ENCODE results near the gene TMC5.
"Not testable (repeated sequence)": the region's sequence is repeated elsewhere in the genome, so short reads cannot be mapped to it uniquely, and the experiment has no call there.

TMC5 gene

DNA sequence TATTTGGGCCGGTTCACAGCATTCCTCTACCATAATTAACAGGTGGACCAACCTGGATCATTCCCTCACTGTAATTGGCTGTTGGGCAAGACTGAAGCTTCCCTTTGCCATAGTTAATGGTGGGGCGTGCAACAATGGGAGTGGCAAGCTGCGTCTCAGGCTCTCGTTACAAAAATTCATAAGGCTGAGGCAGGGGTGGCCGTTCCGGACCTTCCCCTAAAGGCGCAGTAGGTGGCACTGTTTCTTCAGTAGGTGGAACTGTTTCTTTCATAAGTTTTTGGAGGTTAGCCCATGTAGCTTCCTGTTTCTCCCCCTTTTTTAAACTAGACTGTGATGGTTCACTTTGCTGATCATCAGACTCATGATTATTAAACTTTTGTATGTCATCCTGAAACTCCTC lies 17.0 kb upstream of the TMC5 start:
- DNase-seq (ENCODE audit: low spot score): peak; percentile 1

DNA sequence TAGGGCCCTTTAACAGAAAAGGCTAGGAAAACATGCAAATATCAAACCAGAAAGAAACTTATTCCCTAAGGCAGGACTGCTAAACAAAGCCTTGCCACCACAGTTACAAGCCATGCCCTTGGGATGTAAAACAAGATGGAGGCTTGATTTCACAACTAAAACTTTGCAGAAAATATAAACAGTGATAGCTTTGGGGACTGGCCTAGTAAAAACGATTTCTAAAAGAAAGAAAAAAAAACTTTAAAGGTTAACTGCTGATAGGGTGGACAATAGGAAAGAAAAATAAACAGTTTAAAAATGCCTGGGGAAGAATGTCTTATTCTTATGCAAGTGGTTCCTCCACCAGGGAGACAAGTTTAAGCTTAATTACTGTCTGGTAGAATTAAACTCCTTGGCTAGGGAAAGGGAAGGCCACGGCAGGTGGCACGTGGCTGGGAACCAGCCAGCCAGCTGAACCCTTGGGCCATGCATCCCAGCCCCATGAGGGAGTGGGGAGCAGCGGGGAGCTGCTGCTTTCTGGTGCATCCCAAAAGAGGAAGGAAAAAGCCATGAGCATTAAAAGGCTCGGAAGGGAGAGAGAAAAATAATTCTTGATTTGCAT lies 10.7 kb upstream of the TMC5 start:
- DNase-seq (ENCODE audit: low spot score): no peak

DNA sequence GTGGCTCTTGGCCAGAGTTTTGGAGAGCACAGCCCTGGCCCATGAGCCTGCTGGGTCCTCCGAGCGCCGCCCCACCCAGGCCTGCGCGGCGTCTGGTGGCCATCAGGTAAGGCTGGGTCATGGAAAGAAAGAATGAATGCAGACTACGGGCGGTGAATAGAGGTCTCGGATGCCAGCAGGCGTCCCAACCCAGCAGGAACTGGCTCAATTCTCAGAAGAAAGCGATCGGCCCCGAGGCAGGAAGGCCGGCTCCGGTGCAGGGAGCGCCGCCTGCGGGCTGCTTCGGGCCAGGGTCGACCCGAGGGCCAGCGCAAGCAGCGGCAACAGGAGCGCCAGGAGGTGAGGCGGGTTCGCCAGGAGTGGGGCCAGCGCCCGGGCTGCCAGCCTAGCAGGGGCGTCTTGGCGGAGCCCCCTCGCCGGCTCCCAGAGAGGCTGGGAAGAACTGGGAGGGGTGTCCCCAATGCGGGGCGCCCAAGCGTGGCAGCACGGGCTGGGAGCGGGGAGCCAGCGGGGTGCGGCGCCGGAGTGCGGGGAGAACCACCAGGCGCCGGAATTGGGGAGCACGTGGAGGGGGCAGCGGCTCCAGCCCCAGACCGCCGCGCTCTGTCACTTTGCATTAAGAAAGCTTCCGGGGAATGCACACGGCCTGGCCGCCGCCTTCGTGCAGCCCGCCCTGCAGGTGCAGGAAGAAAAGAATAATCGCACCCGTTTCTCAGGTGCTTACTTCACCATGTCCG lies 7.1 kb upstream of the TMC5 start:
- DNase-seq (ENCODE audit: low spot score): no peak

DNA sequence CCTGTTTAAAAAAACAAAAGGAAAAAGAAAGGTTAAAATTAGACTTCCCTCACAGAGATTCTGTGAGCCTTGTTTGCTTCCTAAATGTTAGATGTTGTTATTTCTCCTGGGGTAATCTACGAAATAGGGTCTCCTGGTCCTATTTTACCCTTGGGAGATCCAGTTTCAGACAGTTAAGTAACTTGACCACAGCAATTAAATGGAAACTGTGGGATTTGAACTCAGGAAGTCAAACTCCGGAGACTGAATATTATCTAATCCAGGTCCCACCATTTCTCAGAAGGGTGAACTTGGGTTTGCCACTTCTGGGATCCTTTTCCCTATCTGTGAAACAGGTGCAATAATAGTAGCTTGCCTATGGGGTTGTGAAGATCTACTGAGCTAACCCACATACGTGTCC lies 6.4 kb upstream of the TMC5 start:
- no peak for DNase-seq (ENCODE audit: low spot score)

DNA sequence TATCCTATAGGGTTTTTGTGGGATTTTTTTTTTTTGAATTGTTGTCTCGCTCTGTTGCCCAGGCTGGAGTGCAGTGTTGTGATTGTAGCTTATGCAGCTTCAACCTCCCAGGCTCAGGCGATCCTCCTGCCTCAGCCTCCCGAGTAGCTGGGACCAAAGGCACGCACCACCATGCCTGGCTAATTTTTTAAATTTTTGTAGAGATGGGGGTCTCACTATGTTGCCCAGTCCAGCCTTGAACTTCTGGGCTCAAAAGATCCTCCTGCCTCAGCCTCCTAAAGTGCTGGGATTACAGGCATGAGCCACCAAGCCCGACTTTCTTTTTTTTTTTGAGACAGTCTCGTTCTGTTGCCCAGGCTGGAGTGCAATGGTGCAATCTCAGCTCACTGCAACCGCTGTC lies 5.6 kb upstream of the TMC5 start:
- not testable (repeated sequence) for DNase-seq (ENCODE audit: low spot score)

DNA sequence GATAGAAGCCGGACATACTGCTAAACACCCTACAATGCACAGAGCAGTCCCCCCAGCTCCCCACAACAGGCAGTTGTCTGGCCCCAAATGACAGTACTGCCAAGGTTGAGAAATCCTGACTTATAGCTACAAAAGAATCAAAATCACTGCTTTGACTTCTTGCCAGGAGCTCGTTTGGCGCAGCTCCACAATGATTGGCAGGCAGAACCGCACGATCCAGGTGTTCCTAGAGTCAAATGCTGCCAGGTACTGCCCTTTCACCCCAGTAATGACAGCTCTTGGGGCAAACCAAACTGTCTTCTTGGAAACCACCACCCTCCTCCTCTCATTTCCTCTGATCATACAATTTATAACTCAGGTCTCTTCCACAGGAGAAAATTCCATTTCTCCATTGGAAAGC lies 2.2 kb upstream of the TMC5 start:
- no peak for DNase-seq (ENCODE audit: low spot score)

DNA sequence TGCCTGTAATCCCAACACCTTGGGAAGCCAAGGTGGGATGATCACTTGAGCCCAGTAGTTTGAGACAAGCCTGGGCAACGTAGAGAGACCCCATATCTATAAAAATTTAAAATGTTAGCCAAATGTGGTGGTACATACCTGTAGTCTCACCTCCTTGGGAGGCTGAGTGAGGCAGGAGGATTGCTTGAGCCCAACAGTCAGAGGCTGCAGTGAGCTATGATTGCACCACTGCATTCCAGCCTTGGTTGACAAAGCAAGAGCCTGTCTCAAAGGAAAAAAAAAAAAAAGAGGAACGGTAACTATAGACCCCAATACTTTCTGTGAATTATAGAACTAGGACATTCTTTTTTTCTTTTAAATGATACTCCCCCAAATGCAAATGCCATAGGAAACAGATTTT lies 1.8 kb upstream of the TMC5 start:
- no peak for DNase-seq (ENCODE audit: low spot score)

DNA sequence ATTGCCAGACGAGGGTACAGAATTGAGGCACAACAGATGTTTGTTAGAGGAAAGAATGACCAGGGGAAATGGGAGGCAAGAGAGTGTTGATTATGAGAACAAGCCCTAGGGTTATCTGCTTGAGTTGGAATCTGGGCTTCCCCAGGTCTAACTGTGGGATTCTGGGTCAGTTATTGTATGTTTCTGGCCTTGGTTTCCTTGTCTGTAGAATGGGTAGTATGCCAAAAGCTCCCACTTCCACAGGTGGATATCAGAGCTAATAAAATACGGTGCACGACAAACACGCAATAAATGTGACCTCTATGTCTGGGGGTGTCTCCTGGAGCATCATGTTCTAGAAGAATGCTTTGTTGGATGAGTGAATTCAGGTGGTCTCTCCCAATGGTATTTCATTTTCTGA lies 517 bp downstream of the TMC5 start:
- no peak for DNase-seq (ENCODE audit: low spot score)

DNA sequence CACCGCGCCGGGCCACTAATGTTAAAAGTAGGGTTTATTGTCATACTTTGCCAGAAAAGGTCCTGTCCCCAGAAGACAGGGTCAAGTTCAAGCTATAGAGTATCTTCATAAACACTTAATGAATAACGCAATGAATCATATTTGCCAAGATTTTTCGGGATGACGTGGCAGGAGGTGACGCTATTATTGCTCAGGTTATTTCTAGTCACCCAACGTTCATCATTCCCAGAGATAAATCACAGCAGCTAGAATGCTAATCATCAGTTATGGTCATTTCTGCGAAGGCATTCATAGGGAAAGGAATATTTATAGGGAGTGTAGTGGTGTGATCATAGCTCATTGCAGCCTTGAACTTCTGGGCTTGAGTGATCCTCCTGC lies 2.0 kb downstream of the TMC5 start:
- DNase-seq (ENCODE audit: low spot score): no peak

DNA sequence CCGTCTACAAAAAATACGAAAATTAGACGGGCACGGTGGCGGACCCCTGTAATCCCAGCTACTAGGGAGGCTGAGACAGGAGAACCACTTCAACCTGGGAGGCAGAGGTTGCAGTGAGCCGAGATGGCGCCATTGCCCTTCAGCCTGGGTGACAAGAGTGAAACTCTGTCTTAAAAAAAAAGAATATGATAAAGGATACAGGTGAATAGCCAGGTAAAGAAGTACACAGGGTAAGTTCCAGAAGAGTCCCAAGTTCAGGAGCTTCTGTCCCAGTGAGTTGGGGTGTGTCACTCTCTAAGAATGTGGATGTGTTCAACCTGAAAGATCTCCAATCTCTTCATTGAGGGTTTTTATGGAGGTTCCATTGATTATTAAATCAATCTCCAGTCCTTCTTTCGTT lies 6.8 kb downstream of the TMC5 start:
- DNase-seq (ENCODE audit: low spot score): no peak

DNA sequence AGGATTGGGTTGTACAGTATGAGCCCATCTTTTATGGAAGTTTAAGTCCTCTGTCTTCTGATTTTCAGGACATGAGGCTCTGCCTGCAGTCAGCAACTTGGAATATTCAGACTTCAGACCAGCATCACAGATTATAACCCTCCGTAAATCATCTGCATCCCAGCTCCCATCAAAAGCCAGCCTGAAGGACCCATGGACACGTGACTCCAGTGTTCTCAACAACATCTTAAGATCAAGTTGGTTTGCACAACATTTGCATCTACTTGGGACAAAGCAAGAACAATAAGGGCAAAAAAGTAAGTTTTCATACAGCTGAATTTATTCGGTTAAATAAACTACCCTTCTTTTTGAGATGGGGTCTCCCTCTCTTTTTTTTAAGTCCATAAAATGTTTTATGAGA lies 12.7 kb downstream of the TMC5 start:
- no peak for DNase-seq (ENCODE audit: low spot score)

DNA sequence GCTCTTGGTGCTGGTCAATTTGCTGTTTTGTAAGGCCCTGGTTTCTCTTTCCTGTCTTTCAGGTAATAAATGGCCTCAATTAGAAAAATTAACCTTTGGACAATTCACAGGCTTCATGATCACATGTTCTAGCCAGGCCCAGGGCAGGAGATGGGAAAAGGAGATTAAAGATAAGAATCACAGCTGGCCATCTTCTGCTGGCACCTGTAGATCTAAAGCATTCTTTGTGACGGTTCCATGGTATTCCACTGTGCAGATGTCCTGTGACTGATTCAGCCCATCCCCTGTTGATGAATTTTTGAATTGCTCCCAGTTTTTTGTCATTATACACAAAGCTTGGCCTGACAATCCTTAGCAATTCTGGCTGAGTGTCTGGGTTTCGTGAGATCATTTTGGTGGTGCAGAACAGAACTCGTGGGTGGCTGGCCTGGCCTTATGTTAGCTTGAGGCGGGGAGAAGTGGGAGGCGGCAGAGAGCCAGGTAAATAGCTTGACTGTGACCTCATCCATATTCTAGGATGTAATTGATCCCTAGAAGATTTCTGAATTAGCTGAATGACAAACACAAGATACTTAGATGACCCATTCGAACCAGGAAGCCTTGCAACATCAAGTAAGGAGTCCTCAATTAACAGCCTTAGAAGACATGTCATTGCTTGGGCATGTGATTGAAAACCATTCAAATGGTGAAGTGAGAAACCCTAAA lies 14.1 kb downstream of the TMC5 start:
- no peak for DNase-seq (ENCODE audit: low spot score)

DNA sequence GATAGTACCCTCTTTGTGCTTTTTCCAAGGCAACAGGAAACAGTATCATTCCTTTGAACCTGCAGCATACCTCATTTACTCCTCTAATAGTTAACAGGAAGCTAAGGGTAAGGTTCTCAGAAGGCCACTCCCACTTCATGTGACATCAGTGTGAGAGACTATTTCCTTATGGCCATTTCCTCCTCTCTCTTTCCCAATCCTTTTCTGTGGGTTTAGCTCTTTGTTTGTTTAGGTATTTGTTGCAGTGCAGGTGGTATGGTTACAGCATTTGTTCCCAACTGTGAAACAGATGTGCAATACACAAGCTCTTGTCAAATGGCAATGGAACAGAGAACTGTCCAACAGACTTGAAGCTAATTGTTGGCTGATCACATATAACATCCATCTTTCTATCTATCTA lies 14.7 kb downstream of the TMC5 start:
- no peak for DNase-seq (ENCODE audit: low spot score)

DNA sequence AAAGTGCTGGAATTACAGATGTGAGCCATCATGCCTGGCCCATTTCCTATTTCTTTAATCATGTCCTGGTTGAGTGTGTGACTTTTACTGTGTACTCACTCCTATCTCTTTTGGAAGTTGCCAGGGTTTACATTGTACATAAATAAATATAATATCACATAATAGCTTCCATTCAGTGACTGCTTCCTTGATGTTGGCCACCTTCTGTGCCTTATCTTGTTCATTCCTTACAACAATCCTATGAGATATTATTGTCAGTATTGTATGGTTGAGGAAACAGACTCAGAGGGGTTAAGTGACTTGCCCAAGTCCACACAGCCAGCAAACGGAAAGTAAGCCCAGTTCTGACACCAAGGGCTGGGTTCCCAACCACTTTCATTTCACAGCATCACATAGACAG lies 16.9 kb downstream of the TMC5 start:
- DNase-seq (ENCODE audit: low spot score): no peak

DNA sequence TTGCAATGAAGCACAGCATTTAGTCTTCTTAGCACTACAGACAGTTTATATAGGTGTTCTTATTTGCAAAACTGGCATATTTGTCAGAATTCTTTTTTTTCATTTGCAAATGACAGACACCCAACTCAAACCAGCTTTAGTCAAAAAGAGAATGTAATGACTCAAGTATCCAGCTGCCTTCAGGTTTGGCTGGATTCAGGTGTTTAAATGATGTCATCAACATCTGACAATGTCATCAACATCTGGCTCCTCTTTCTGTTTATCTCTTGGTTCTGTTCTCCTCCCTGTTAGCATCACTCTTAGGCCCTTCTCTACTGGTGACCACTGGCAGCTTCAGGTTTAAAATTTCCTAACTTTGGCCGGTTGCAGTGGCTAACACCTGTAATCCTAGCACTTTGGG lies 18.9 kb downstream of the TMC5 start:
- no peak for DNase-seq (ENCODE audit: low spot score)

DNA sequence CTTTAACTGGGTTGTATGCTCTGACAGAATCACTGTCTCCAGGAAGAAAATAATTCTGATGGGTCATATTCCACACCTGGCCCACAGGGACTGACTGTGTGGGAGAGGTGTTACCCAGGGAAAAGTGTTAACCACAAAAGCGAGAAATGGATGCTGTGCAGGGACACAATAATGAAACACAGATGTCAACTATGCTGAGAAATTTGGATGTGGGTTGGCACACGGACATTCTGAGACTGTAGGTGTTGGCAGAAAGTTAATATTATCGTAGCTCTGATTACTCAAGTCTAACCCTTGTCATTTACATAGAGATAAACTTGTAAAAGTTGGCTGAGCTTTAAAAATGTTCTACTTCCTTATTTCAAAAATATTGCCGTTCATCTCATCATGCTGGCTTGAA lies 19.6 kb downstream of the TMC5 start:
- no peak for DNase-seq (ENCODE audit: low spot score)

DNA sequence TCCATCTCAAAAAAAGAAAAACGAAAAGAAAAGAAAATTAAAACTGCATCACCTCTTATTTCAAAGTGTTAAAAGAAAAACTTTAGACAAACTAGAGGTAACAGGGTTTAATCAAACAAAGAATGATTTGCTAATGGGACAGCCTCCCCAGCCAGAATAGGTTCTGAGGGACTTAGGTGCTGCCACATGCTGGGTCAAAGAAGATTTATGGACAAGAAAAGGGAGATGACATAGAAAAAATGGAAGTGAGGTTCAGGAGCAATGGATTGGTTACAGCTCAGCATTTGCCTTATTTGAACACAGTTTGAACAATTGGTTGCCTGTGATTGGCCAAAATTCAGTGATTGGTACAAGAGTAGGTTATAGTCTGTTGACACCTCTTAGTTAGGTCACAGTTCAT lies 21.1 kb downstream of the TMC5 start:
- no peak for DNase-seq (ENCODE audit: low spot score)

DNA sequence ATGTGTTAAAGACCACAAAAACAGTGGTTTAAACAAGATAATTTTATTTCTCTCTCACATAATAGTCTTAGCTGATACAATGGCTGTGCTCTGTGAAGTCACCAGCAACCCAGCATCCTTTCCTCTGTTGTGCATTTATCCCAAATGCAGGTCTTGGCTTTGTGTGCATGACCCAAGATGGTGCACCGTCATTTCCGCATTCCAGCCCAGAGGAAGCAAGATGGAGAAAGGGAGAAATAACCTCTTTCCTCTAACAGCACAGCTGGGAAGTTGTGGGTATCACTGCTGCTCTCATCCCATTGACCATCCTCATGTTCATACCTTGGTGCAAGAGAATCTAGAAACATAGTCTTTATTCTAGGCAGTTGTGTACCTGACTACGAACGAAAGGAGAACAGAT lies 21.8 kb downstream of the TMC5 start:
- no peak for DNase-seq (ENCODE audit: low spot score)

DNA sequence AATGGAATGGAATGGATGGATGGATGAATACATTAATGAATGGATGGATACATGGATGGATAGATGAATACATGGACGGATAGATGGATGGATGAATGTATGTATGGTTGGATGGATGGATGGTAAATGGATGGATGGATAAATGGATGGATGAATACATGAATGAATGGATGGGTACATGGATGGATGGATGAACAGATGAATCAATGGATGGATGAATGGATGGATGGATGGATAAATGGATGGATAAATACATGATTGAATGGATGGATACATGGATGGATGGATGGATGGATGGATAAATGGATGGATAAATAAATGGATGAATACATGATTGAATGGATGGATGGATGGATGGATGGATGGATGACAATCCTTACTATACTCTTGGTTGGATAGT lies 26.0 kb downstream of the TMC5 start:
- no peak for DNase-seq (ENCODE audit: low spot score)

DNA sequence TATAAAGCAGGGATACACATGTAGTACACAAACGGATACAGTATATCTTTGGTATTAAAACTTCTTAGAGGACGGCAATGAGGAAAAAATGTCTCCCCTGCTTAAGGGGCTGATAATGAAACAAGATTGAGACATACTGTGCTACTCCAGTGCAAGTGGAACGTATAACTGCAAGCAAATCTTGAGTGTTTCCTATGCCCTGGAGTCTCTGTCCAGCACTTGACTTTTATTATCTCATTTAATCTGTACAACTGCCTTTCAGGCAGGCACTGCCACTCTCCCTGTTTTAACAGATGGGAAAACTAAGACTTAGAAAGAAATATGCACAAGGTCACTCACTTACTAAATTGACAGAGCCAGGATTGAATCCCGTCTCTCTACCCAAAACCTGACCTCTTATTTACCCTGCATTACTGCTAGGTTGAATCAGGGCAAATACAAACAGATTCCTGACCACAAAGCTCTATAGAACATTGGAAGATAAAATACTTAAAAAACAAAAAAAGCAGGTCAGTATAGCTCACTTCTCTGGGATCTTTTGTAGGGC lies 28.7 kb downstream of the TMC5 start:
- no peak for DNase-seq (ENCODE audit: low spot score)

DNA sequence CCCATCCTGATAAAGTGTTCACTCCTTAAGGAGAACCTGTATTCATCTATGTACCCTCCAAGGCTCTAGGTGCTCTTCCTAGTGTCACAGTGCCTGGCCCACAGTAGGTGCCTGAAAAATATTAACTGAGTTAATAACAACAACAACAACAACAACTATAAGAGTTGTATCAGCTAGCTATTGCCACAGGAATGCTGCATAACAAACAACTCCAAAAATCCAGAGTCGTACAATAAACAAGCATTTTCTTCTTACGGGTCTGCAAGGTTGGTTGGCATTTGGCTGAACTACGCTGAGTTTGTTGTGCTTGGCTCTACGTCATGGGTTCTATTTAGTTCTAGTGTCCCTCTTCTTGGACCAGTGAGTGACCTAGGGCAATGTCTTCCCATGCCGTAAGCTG lies 29.2 kb downstream of the TMC5 start:
- DNase-seq (ENCODE audit: low spot score): no peak

DNA sequence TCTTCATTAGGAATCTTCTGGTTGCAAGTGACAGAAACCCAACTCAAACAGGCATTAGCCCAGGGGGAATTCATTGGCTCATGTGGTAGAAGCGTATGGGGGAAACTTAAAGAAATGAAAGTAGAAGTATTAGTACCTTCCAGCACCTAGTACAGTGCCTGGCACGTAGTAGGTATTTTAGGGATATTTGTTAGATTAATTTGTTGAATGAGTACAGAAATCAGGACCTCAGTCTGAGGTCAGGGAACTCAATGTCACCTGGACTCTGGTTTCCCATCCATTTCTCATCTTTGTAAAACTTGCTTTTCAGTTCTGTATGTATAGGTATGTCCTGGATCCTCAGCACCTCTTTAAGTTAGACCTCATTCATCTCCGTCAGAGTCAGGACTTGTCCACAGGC lies 32.5 kb downstream of the TMC5 start:
- DNase-seq (ENCODE audit: low spot score): no peak

DNA sequence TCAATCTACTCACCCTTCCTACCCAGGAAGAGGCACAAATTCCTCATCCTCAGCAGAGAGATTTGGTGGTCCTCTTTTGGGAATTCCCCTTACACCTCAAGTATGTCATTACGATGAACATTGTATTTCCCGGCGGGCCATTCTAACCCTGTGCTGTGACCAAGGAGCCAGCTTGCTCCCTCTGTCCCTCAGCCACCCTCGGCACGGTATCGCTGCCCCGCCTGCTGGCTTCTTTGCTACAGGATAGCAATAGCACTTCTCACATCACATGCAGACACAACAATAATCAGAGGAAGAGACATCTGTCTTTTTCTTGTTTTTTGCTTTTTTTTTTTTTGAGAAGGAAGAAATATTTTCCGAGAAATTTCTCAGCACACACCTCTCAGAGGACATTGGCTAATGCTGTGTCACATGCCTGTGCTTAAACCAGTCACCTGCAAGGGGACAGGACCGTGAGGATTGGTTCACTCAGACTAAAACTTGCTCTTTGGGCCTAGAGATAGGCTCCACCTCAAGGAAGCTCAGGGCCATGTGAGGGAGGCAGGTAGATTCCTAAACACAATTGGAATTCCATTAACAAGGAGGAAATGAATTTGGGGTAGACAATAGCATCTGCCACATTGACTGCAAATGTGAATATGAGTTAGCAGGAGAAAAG lies 41.2 kb downstream of the TMC5 start:
- no peak for DNase-seq (ENCODE audit: low spot score)
